Uterus (tissue), 2 donors: ENCODE measurements around the gene PLCL2.

Experiments used
- CTCF ChIP-seq, 4 experiments: fragments of 200-600 bp in 2 of 4; fragments of 450-650 bp in 2 of 4; sonication (generic) in 2 of 4; IDR thresholded peaks; one replicate each; pipeline ENCODE4 v1.5.1; 2016 to 2019; ENCODE audit warnings: antibody characterized with exemption in 4 of 4, mild to moderate bottlenecking in 2 of 4, moderate library complexity in 1 of 4
- POLR2A ChIP-seq, 2 donors: fragments of 450-650 bp; IDR thresholded peaks; one replicate each; pipeline ENCODE4 v1.6.1; 2016; ENCODE audit warnings: antibody characterized with exemption in 2 of 2, mild to moderate bottlenecking in 1 of 2, moderate library complexity in 1 of 2

- TF ChIP-seq POLR2A (IDR thresholded peaks at IDR 0.05) = no peak
- no peak for TF ChIP-seq CTCF (IDR thresholded peaks at IDR 0.05)
Observed at GRCh38 chr3:16906682-16907081, 21.9 kb downstream of the PLCL2 start.
